ENCODE results near the gene SPHKAP.

The SPHKAP gene

DNA sequence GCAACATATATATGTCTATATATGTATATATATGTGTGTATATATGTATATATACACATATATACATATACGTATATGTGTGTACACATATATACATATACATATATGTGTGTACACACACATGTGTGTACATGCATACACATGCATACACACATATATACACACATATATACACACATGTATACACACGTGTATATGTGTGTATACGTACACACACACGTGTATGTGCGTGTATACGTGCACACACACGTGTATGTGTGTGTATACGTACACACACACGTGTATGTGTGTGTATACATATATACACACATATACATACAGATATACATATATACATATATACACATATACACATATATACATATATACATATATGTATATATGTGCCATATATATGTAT lies 89.4 kb downstream of the SPHKAP start:
- no peaks in the 10 kb centered on the region for H3K79me2 ChIP-seq (ENCODE audit: control insufficient read depth, insufficient read depth, low read length)
- H3K79me1 ChIP-seq (ENCODE audit: low read length): no peaks in the 10 kb centered on the region
- H3K4me2 ChIP-seq (ENCODE audit: low read length): no peak overlapping the region
- H3K4ac ChIP-seq (ENCODE audit: low read depth, low read length): no peak overlapping the region
- no peaks in the 10 kb centered on the region for H3K36me3 ChIP-seq (ENCODE audit: control insufficient read depth, insufficient read depth, low read length)
- H3K56ac ChIP-seq (ENCODE audit: low read length): no peak overlapping the region
- H3K27me3 ChIP-seq (ENCODE audit: insufficient read depth, low read length, poor library complexity): no peaks in the 10 kb centered on the region
- no peaks in the 10 kb centered on the region for H3K4me1 ChIP-seq (ENCODE audit: control insufficient read depth, low read depth, low read length)
- no CpG with 5 or more reads among the region's 9 CpGs for WGBS (ENCODE audit: extremely low coverage, insufficient coverage, low lambda C conversion rate)
- DNase-seq: no peak
- H2BK120ac ChIP-seq (ENCODE audit: low read depth, low read length): no peak overlapping the region
- no peak overlapping the region for H2BK15ac ChIP-seq (replicated peaks; ENCODE audit: low read depth)
- no peak overlapping the region for H3K27ac ChIP-seq (ENCODE audit: low read depth, low read length)
- H3K18ac ChIP-seq (ENCODE audit: low read length): no peak overlapping the region
- no peak overlapping the region for H3K23ac ChIP-seq (ENCODE audit: low read length)
- H3K9ac ChIP-seq (ENCODE audit: low read length): no peak overlapping the region
- no peak overlapping the region for H2AK5ac ChIP-seq (ENCODE audit: low read length)
- no peak overlapping the region for H4K5ac ChIP-seq (ENCODE audit: low read length)
- no peak overlapping the region for H2BK5ac ChIP-seq (ENCODE audit: low read length)
- H4K8ac ChIP-seq (ENCODE audit: low read depth, low read length): no peak overlapping the region
- no peak overlapping the region for H3K4me3 ChIP-seq (ENCODE audit: low read length)

DNA sequence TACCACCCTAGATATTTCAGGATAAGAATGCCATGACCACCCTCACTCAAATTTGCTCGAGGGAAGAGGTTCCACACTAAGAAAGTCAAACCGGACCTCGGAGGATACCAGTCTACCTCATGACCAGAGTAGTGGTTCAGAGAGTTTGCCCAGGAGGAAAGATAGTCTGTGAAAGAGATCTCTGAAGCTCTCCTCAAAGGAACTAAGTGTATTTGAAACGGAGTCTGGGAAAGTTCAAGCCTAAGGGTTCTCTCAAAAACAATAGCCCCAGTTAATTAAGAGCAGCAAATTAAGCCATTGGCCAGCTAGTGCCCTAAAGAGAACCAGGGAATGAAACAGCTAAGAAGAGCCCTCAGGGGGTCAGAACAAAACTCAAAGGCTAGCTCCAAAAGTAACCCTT lies 94.9 kb downstream of the SPHKAP start:
- no peak overlapping the region for H3K4me2 ChIP-seq (ENCODE audit: low read length)
- no peak overlapping the region for H2AK5ac ChIP-seq (ENCODE audit: low read length)
- H3K4me1 ChIP-seq (ENCODE audit: control insufficient read depth, low read depth, low read length): no peaks in the 10 kb centered on the region
- no CpG with 5 or more reads among the region's 4 CpGs for WGBS (ENCODE audit: extremely low coverage, insufficient coverage, low lambda C conversion rate)
- no peak overlapping the region for H2BK120ac ChIP-seq (ENCODE audit: low read depth, low read length)
- no peaks in the 10 kb centered on the region for H3K36me3 ChIP-seq (ENCODE audit: control insufficient read depth, insufficient read depth, low read length)
- H4K8ac ChIP-seq (ENCODE audit: low read depth, low read length): no peak overlapping the region
- H3K27ac ChIP-seq (ENCODE audit: low read depth, low read length): no peak overlapping the region
- no peak overlapping the region for H3K23ac ChIP-seq (ENCODE audit: low read length)
- no peak overlapping the region for H4K5ac ChIP-seq (ENCODE audit: low read length)
- no peaks in the 10 kb centered on the region for H3K27me3 ChIP-seq (ENCODE audit: insufficient read depth, low read length, poor library complexity)
- no peaks in the 10 kb centered on the region for H3K79me2 ChIP-seq (ENCODE audit: control insufficient read depth, insufficient read depth, low read length)
- no peaks in the 10 kb centered on the region for H3K79me1 ChIP-seq (ENCODE audit: low read length)
- H3K4me3 ChIP-seq (ENCODE audit: low read length): no peak overlapping the region
- no peak overlapping the region for H2BK5ac ChIP-seq (ENCODE audit: low read length)
- H3K4ac ChIP-seq (ENCODE audit: low read depth, low read length): no peak overlapping the region
- H3K9ac ChIP-seq (ENCODE audit: low read length): no peak overlapping the region
- DNase-seq: no peak
- no peak overlapping the region for H2BK15ac ChIP-seq (replicated peaks; ENCODE audit: low read depth)
- no peak overlapping the region for H3K18ac ChIP-seq (ENCODE audit: low read length)
- no peak overlapping the region for H3K56ac ChIP-seq (ENCODE audit: low read length)

DNA sequence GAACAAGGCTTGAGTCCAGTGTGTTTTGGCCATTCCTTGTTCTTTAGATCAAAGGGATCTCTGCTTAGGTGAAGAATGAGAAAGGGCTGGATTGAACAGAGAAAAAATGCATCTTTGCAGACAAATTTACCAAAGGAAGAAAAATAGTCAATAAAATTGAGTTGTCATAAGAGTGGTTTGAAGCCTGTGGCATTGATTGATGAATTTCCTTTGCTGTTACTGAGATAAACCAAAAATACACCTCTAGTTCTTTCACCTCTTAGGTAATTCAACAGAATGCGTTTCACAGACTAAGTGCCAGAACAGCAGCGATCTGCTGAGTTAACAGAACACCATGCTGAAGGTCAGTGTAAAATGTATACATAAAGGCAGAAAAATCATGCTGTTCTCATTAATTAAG lies 96.8 kb downstream of the SPHKAP start:
- WGBS (ENCODE audit: extremely low coverage, insufficient coverage, low lambda C conversion rate): no CpG with 5 or more reads among the region's 2 CpGs
- Histone ChIP-seq H2BK15ac (replicated peaks; ENCODE audit: low read depth) (no peak overlapping the region), H3K36me3 (ENCODE audit: control insufficient read depth, insufficient read depth, low read length) (no peaks in the 10 kb centered on the region), H3K4me2 (ENCODE audit: low read length) (no peak overlapping the region), H3K4me1 (ENCODE audit: control insufficient read depth, low read depth, low read length) (no peaks in the 10 kb centered on the region), H4K8ac (ENCODE audit: low read depth, low read length) (no peak overlapping the region), H3K18ac (ENCODE audit: low read length) (no peak overlapping the region), H3K79me1 (ENCODE audit: low read length) (no peaks in the 10 kb centered on the region), H2BK120ac (ENCODE audit: low read depth, low read length) (no peak overlapping the region), H3K9ac (ENCODE audit: low read length) (no peak overlapping the region), H3K79me2 (ENCODE audit: control insufficient read depth, insufficient read depth, low read length) (no peaks in the 10 kb centered on the region), H3K27ac (ENCODE audit: low read depth, low read length) (no peak overlapping the region), H2AK5ac (ENCODE audit: low read length) (no peak overlapping the region), H4K5ac (ENCODE audit: low read length) (no peak overlapping the region), H3K4me3 (ENCODE audit: low read length) (no peak overlapping the region), H2BK5ac (ENCODE audit: low read length) (no peak overlapping the region), H3K23ac (ENCODE audit: low read length) (no peak overlapping the region), H3K27me3 (ENCODE audit: insufficient read depth, low read length, poor library complexity) (no peaks in the 10 kb centered on the region), H3K4ac (ENCODE audit: low read depth, low read length) (no peak overlapping the region), H3K56ac (ENCODE audit: low read length) (no peak overlapping the region)
- DNase-seq: no peak

DNA sequence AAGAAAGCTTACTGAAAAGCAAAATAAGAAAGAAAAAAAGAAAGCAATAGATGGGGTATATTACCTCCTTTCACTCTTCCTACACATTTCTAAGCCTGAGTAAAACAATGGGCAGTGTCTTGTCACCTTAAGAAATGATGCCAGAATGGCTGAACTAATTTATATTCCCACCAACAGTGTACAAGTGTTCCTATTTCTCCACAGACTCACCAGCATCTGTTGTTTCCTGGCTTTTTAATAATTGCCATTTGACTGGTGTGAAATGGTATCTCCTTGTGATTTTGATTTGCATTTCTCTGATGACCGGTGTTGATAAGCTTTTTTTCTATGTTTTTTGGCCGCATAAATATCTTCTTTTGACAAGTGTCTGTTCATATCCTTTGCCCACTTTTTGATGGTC lies 98.4 kb downstream of the SPHKAP start:
- Histone ChIP-seq H3K79me2 (ENCODE audit: control insufficient read depth, insufficient read depth, low read length) (no peaks in the 10 kb centered on the region), H4K5ac (ENCODE audit: low read length) (no peak overlapping the region), H2BK120ac (ENCODE audit: low read depth, low read length) (no peak overlapping the region), H3K4me1 (ENCODE audit: control insufficient read depth, low read depth, low read length) (no peaks in the 10 kb centered on the region), H3K36me3 (ENCODE audit: control insufficient read depth, insufficient read depth, low read length) (no peaks in the 10 kb centered on the region), H3K27me3 (ENCODE audit: insufficient read depth, low read length, poor library complexity) (no peaks in the 10 kb centered on the region), H3K9ac (ENCODE audit: low read length) (no peak overlapping the region), H3K4me3 (ENCODE audit: low read length) (no peak overlapping the region), H3K4me2 (ENCODE audit: low read length) (no peak overlapping the region), H3K79me1 (ENCODE audit: low read length) (no peaks in the 10 kb centered on the region), H2BK15ac (replicated peaks; ENCODE audit: low read depth) (no peak overlapping the region), H3K56ac (ENCODE audit: low read length) (no peak overlapping the region), H3K18ac (ENCODE audit: low read length) (no peak overlapping the region), H3K4ac (ENCODE audit: low read depth, low read length) (no peak overlapping the region), H2BK5ac (ENCODE audit: low read length) (no peak overlapping the region), H3K27ac (ENCODE audit: low read depth, low read length) (no peak overlapping the region), H4K8ac (ENCODE audit: low read depth, low read length) (no peak overlapping the region), H3K23ac (ENCODE audit: low read length) (no peak overlapping the region), H2AK5ac (ENCODE audit: low read length) (no peak overlapping the region)
- WGBS (ENCODE audit: extremely low coverage, insufficient coverage, low lambda C conversion rate): no CpG with 5 or more reads among the region's 2 CpGs
- no peak for DNase-seq

DNA sequence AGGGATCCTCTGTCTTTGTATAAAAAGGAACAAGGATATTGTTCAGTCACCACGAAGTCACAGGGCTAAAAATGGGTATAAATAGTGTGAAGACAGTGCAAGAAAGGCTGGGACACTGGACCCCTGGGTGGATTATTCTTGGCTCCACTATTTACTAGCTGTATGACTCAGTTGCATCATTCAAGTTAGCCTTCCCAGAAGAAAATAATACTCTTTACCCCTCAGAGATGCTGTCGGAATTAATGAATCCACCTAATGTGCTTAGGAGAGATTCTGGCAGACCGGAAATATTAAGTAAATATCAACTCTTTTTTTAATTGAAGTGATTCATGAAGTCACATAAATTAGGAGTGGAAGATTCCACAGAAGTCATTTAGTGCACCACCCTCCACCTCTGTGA lies 98.9 kb downstream of the SPHKAP start:
- Histone ChIP-seq H3K4ac (ENCODE audit: low read depth, low read length) (no peak overlapping the region), H2BK5ac (ENCODE audit: low read length) (no peak overlapping the region), H3K23ac (ENCODE audit: low read length) (no peak overlapping the region), H2BK15ac (replicated peaks; ENCODE audit: low read depth) (no peak overlapping the region), H3K27ac (ENCODE audit: low read depth, low read length) (no peak overlapping the region), H3K27me3 (ENCODE audit: insufficient read depth, low read length, poor library complexity) (no peaks in the 10 kb centered on the region), H3K36me3 (ENCODE audit: control insufficient read depth, insufficient read depth, low read length) (no peaks in the 10 kb centered on the region), H3K79me1 (ENCODE audit: low read length) (no peaks in the 10 kb centered on the region), H3K4me3 (ENCODE audit: low read length) (no peak overlapping the region), H3K79me2 (ENCODE audit: control insufficient read depth, insufficient read depth, low read length) (no peaks in the 10 kb centered on the region), H2BK120ac (ENCODE audit: low read depth, low read length) (no peak overlapping the region), H3K9ac (ENCODE audit: low read length) (no peak overlapping the region), H4K5ac (ENCODE audit: low read length) (no peak overlapping the region), H2AK5ac (ENCODE audit: low read length) (no peak overlapping the region), H4K8ac (ENCODE audit: low read depth, low read length) (no peak overlapping the region), H3K56ac (ENCODE audit: low read length) (no peak overlapping the region), H3K4me1 (ENCODE audit: control insufficient read depth, low read depth, low read length) (no peaks in the 10 kb centered on the region), H3K4me2 (ENCODE audit: low read length) (no peak overlapping the region), H3K18ac (ENCODE audit: low read length) (no peak overlapping the region)
- WGBS (ENCODE audit: extremely low coverage, insufficient coverage, low lambda C conversion rate): no CpG with 5 or more reads among the region's 3 CpGs
- no peak for DNase-seq

DNA sequence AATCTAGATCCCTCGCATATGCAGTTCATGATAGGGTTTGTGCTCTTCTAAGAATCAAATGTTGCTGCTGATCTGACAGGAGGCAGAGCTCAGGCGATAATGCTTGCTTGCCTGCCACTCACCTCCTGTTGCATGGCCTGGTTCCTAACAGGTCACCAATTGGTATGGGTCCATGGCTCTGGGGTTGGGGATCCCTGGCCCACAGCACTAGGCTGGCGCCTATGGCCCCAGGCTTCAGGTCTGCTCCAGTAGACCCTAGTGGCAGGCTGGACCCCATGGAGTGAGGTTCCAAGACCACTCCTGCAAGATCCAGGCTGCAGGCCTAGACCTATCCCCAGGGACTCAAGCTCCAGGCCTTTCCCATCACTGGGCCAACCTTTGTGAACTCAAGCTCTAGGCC lies 102.3 kb downstream of the SPHKAP start:
- no CpG with 5 or more reads among the region's 3 CpGs for WGBS (ENCODE audit: extremely low coverage, insufficient coverage, low lambda C conversion rate)
- Histone ChIP-seq H3K27me3 (ENCODE audit: insufficient read depth, low read length, poor library complexity) (no peaks in the 10 kb centered on the region), H3K4me2 (ENCODE audit: low read length) (no peak overlapping the region), H3K27ac (ENCODE audit: low read depth, low read length) (no peak overlapping the region), H3K36me3 (ENCODE audit: control insufficient read depth, insufficient read depth, low read length) (no peaks in the 10 kb centered on the region), H3K79me1 (ENCODE audit: low read length) (no peaks in the 10 kb centered on the region), H4K8ac (ENCODE audit: low read depth, low read length) (no peak overlapping the region), H3K4me1 (ENCODE audit: control insufficient read depth, low read depth, low read length) (no peaks in the 10 kb centered on the region), H3K4me3 (ENCODE audit: low read length) (no peak overlapping the region), H2AK5ac (ENCODE audit: low read length) (no peak overlapping the region), H3K79me2 (ENCODE audit: control insufficient read depth, insufficient read depth, low read length) (no peaks in the 10 kb centered on the region), H3K4ac (ENCODE audit: low read depth, low read length) (no peak overlapping the region), H3K23ac (ENCODE audit: low read length) (no peak overlapping the region), H2BK5ac (ENCODE audit: low read length) (no peak overlapping the region), H3K56ac (ENCODE audit: low read length) (no peak overlapping the region), H2BK15ac (replicated peaks; ENCODE audit: low read depth) (no peak overlapping the region), H2BK120ac (ENCODE audit: low read depth, low read length) (no peak overlapping the region), H3K9ac (ENCODE audit: low read length) (no peak overlapping the region), H3K18ac (ENCODE audit: low read length) (no peak overlapping the region), H4K5ac (ENCODE audit: low read length) (no peak overlapping the region)
- DNase-seq: no peak
